ENCODE data around the gene MYCL. TPM values are rescaled to one million over a fixed set of nuclear protein-coding genes. Genes with fewer than 3 reads are reported as not detected.

The MYCL gene
- total and polyA plus RNA-seq, 2 of the 8 experiments (the other 6 are each of a cell fraction or from before 2014, with no cell fraction given): 20.3 to 28.8 TPM

DNA sequence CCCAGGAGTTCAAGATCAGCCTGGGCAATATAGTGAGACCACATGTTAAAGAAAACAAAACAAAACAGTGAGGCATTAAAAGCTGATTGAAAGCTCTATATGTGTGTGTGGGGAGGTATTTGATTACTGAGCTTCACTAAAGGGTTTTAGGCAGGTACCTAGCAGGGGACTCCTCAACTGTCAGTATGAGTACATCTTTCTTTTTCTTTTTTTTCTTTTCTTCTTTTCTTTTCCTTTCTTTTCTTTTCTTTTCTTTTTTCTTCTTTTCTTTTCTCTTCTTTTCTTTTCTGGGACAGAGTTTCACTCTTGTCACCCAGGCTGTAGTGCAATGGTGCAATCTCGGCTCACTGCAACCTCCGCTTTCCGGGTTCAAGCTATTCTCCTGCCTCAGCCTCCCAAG, 8.5 kb upstream of the MYCL start:
- no peak for TF ChIP-seq SAP30 (IDR thresholded peaks at IDR 0.05; ENCODE audit: insufficient read depth, insufficient replicate concordance, low read length)
- no peak for TF ChIP-seq RFX5 (IDR thresholded peaks at IDR 0.05; ENCODE audit: borderline replicate concordance, low read depth, low read length)
- no peak for TF ChIP-seq CBX5 (IDR thresholded peaks at IDR 0.05; ENCODE audit: low read depth, low read length)
- TF ChIP-seq POU5F1 (IDR thresholded peaks at IDR 0.05; ENCODE audit: low read depth, low read length): no peak
- TF ChIP-seq EZH2 (IDR thresholded peaks at IDR 0.05; ENCODE audit: low read depth, low read length, severe bottlenecking): no peak
- TF ChIP-seq NRF1 (IDR thresholded peaks at IDR 0.05; ENCODE audit: low read depth, low read length): no peak
- no peak for TF ChIP-seq JUN (IDR thresholded peaks at IDR 0.05; ENCODE audit: low read depth, low read length)
- TF ChIP-seq EGR1 (IDR thresholded peaks at IDR 0.05; ENCODE audit: borderline replicate concordance, low read depth, low read length): no peak
- TF ChIP-seq BRCA1 (IDR thresholded peaks at IDR 0.05; ENCODE audit: low read depth, low read length): no peak
- Histone ChIP-seq H3K4me3 (ENCODE audit: extremely low read depth in 1 of 4, insufficient read depth in 2 of 4, low read depth in 3 of 4, low read length in 4 of 4) (no peak overlapping the region), H2BK120ac (replicated peaks; ENCODE audit: low read depth, low read length) (no peak overlapping the region), H3K36me3 (ENCODE audit: control insufficient read depth in 2 of 4, insufficient read depth in 4 of 4, low read length in 3 of 4) (no peaks in the 10 kb centered on the region), H3K23me2 (ENCODE audit: low read depth, low read length) (no peaks in the 10 kb centered on the region), H3K56ac (replicated peaks; ENCODE audit: insufficient read length, low read depth, low read length) (no peak overlapping the region), H2AK5ac (ENCODE audit: low read depth, low read length) (no peak overlapping the region), H3K4me2 (ENCODE audit: insufficient read depth in 1 of 2, low read depth in 2 of 2, low read length in 2 of 2) (no peak overlapping the region), H3K79me1 (ENCODE audit: low read depth, low read length) (no peaks in the 10 kb centered on the region), H3K79me2 (ENCODE audit: control insufficient read depth in 1 of 2, insufficient read depth in 2 of 2, low read length in 2 of 2) (no peaks in the 10 kb centered on the region), H4K5ac (ENCODE audit: insufficient read length, low read depth, low read length) (no peak overlapping the region), H4K8ac (ENCODE audit: extremely low read depth, insufficient read depth, low read length) (no peak overlapping the region), H3K14ac (ENCODE audit: insufficient read length) (no peak overlapping the region), H3K18ac (ENCODE audit: extremely low read depth, low read length) (no peak overlapping the region), H3K23ac (ENCODE audit: insufficient read length) (no peak overlapping the region), H2BK12ac (ENCODE audit: low read depth, low read length) (no peak overlapping the region), H3K9me3 (ENCODE audit: insufficient read depth in 2 of 2, low read depth in 1 of 2, low read length in 1 of 2) (peaks cover 9 to 12% of the 10 kb centered on the region in 2 experiments; a peak in 3 of 4 replicates), H4K91ac (replicated peaks; ENCODE audit: insufficient read length, low read length) (no peak overlapping the region), H2BK20ac (ENCODE audit: low read length) (no peak overlapping the region), H3K9ac (replicated peaks in 1 of 4; ENCODE audit: extremely low read depth in 1 of 4, low read depth in 3 of 4, low read length in 3 of 4) (no peak overlapping the region), H3K4me1 (replicated peaks in 1 of 4; ENCODE audit: control insufficient read depth in 3 of 4, insufficient read depth in 4 of 4, low read length in 3 of 4) (no peaks in the 10 kb centered on the region), H2BK5ac (ENCODE audit: low read depth, low read length) (no peak overlapping the region), H2AFZ (ENCODE audit: low read length) (no peak overlapping the region), H4K20me1 (replicated peaks in 1 of 2; ENCODE audit: control insufficient read depth in 1 of 2, insufficient read depth in 2 of 2, low read length in 2 of 2) (no peaks in the 10 kb centered on the region), H3K27me3 (replicated peaks in 1 of 4; ENCODE audit: control insufficient read depth in 3 of 4, extremely low read depth in 1 of 4, insufficient read depth in 3 of 4, low read length in 3 of 4) (no peaks in the 10 kb centered on the region), H2BK15ac (ENCODE audit: low read length) (no peak overlapping the region), H3K4ac (replicated peaks; ENCODE audit: insufficient read length, low read depth, low read length) (no peak overlapping the region), H3K27ac (ENCODE audit: low read depth, low read length) (no peak overlapping the region)
- DNase-seq (ENCODE audit: low read depth in 1 of 2, low spot score in 2 of 2): no peak
- FAIRE-seq: no peak
- ChIA-PET POLR2A (ENCODE audit: partially characterized antibody) (interaction anchor here (1.6 to 2.4 kb wide), 2 partner anchors 9 to 16 kb away, joined by 3 to 7 read pairs; partner anchors contain the start of gene MYCL), CTCF (ENCODE audit: partially characterized antibody) (interaction anchor here (0.6 to 2.3 kb wide), 6 partner anchors 8 to 1688 kb away, joined by 3 to 15 read pairs (median 4); partner anchors contain the start of gene MYCL)
- 83% methylated on average over 1 of the region's 3 CpGs; no CpG with 5 or more reads in 1 of the 2 experiments for WGBS, 2 experiments (ENCODE audit: extremely low coverage in 1 of 2, insufficient coverage in 1 of 2, insufficient read length in 1 of 2, insufficient replicate concordance in 2 of 2, low coverage in 1 of 2, low lambda C conversion rate in 2 of 2, missing lambda C conversion rate in 1 of 2)

Data from H1 (cell line).